HG02763 (cell line): ENCODE data around the gene SPECC1.
"Not testable (repeated sequence)": the region's sequence is repeated elsewhere in the genome, so short reads cannot be mapped to it uniquely, and the experiment has no call there.

ENCODE experiments used
- ATAC-seq: cut with Tn5 transposase; IDR thresholded peaks from one replicate; pipeline ENCODE4 v1.9.1; 2021; ENCODE audit warnings: mild to moderate bottlenecking, moderate library complexity; ENCODE audit not compliant: unreplicated experiment

The SPECC1 gene

GRCh38 chr17:20066253-20066652 lies 57.1 kb downstream of the SPECC1 start:
- ATAC-seq: no peak

GRCh38 chr17:20067711-20068110 lies 58.6 kb downstream of the SPECC1 start:
- no peak for ATAC-seq

DNA sequence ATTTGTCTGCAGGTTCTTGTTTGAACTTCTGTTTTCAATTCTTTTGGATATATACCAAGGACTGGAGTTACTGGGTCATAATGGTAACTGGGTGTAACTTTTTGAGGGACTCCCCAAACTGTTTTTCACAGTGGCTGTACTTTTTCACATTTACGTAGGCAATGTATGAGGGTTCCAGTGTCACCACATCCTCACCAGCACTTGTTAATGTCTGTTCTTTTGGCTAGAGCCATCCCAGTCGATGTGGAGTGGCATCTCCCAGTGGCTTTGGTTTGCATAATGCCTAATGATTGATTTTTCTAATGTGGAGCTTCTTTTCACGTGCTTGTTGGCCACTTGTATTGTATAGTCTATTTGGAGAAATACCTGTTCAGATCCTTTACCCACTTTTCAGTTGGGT lies 59.3 kb downstream of the SPECC1 start:
- no peak for ATAC-seq

DNA sequence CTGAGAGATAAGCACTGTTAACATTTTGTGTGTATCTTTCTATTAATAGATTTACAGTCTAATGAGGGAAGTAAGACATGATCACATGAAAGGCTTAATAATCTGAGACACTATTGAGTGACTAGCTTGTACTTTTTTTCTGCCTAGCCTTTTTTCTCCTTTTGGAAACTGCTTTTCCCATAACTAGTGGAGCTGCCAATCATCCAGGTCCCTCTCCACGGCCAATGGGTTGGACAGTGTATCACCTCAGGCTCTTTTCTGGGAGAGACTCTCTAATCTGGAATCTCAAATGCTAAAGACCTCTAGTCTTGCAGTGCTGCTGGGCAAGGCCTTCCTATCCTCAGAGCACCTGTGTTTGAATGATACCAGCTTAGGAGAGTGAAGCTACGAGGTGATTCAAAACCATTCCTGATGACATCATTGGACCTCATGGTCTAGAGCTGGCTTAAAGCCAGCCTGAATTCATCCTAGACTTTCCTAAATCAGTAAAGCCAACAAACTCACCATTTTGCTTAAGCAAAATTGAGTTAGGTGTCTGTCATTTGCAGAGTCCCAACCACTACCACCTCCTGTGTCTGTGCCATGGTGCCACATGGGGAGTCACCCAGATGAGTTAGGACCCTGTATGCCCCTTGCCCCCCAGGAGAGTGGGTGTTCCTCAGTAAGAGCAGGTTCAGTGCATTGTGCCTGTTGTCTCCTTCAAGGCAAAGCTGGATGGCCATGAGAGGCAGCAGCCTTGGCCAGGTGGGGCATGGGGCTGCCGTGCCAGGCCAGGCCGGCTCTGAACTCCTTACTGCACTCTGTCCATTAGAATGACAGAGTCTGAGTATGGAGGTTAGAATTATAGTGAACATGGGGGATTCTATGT lies 62.9 kb downstream of the SPECC1 start:
- no peak for ATAC-seq

GRCh38 chr17:20072692-20072992 lies 63.5 kb downstream of the SPECC1 start:
- no peak for ATAC-seq

- ATAC-seq: no peak
Measured at GRCh38 chr17:20073055-20073979, 64.2 kb downstream of the SPECC1 start.

GRCh38 chr17:20074001-20074400 lies 64.8 kb downstream of the SPECC1 start:
- ATAC-seq: no peak

DNA sequence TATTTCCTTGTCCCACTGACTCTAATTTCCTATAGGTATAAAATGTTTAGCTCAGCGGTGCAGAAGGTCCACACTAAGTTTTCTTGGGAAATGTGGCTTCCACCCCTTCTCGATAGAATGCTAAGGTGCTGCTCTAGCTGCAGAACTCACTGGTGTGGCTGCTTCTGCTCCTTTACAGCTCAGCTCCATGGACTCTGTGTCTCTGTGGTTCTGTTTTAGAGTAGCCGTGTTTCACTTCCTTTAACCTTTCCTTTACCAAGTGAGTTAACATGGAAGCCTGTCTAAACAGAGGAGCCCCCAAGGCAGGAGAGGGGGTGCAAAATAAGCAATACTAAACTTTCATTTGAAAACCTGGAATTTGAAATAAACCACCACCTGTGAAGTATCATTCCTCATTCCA lies 65.3 kb downstream of the SPECC1 start:
- ATAC-seq: no peak

DNA sequence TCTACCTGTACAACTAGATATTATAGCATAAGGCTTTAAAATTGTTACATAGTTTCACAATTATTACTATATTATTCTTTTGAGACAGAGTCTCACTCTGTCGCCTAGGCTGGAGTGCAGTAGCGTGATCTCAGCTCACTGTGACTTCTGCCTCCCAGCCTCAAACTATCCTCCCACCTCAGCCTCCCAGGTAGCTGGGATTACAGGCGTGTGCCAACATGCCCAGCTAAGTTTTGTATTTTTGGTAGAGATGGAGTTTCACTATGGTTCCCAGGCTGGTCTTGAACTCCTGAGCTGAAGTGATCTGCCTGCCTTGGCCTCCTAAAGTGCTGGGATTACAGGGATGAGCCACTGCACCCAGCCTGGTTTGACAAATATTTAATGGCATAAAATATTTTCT lies 67.0 kb downstream of the SPECC1 start:
- not testable (repeated sequence) for ATAC-seq

- ATAC-seq: no peak
Measured at GRCh38 chr17:20077978-20078685, 69.0 kb downstream of the SPECC1 start.

DNA sequence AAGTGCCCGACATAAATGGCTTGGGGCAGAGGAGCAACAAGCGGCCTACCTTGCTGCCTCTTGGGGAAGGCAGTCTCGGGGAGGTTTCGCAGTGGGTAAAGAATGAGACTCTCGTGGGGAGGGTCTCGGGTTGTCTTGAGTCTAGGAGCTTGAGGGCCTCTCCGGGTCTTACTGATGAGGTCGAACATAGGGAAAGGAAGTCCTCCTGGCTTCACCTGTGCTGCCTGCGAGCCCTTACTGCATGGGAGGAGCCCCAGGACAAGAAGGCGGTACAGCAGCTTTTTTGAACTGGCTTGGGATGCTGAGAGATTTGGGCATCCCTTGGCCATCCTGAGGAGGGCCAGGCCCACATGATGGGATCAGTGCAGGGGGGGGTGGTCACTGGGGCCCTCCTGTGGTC lies 71.4 kb downstream of the SPECC1 start:
- no peak for ATAC-seq

- ATAC-seq: no peak
Measured at GRCh38 chr17:20083156-20083859, 74.1 kb downstream of the SPECC1 start.

GRCh38 chr17:20084621-20085282 lies 75.6 kb downstream of the SPECC1 start:
- peak; percentile 45 for ATAC-seq

- no peak for ATAC-seq
Measured at GRCh38 chr17:20085283-20085845, 76.2 kb downstream of the SPECC1 start.

DNA sequence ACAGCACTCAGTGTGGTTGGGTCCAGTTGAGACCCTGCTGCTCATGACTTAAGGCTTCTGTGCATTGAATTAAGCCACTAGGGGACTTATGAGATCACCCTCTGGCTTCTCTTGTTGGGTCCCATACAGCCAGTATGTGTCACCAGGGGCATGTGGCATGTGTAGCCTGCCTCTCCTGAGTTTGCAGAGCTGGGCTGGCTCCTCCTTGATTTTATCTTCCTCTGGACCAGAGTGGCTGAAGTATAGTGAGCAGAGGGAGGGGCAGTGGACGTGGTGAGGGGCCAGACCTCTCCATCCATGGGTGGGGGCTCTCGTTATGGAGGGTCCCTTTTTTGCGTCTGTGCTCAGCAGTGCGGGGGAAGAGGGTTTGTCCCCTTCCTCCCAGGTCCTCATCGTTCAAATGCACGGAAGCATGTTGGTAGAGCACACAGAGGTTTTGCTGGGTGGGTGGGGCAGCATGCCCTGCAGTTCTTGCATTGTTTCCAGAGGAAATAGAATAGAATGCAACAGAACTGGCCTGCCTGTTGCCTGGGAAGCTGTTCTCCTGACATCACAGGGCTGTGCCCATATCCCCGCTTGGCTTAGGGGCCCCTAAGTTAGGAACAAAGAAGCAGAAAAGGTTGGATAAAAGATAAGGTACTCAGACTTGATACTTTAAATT lies 77.4 kb downstream of the SPECC1 start:
- no peak for ATAC-seq

GRCh38 chr17:20087538-20088250 lies 78.5 kb downstream of the SPECC1 start:
- no peak for ATAC-seq

GRCh38 chr17:20089756-20090547 lies 80.8 kb downstream of the SPECC1 start:
- ATAC-seq: no peak
